Stimulated activated CD4-positive, alpha-beta T cell treated with anti-CD3 and anti-CD28 coated beads, Interleukin-2, amount 100 ng/mL, for 48 hours (primary cell): ENCODE measurements around the gene ANAPC16.
"Not testable (repeated sequence)": the region's sequence is repeated elsewhere in the genome, so short reads cannot be mapped to it uniquely, and the experiment has no call there.

Source experiments
- DNase-seq, 2 donors: peaks; one replicate each; pipeline ENCODE4 v3.0.0-alpha.2; 2020

ANAPC16 gene

GRCh38 chr10:72218325-72218724, 2.5 kb downstream of the ANAPC16 start:
- DNase-seq: no peak

DNA sequence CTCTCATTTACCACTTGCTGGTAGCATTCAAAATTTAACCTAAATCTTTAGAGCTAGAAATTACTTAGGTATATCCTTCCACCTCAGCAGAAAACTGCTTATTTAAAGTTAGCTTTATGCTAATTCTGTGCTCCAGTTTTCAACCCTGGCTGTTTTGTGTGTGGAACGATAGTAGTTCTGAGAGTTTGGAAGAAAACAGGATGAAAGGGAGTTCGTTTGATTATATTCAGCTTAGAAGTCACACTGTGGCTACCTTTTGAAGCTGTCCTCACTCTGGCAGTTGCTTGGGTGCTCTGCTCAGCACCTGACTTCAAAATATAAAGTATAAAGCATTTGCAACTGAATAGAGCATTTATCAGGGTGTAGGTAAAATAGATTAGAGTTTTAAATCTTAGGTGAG, 2.9 kb downstream of the ANAPC16 start:
- DNase-seq: no peak

- DNase-seq: no peak
Observed at GRCh38 chr10:72219235-72219814, 3.5 kb downstream of the ANAPC16 start.

GRCh38 chr10:72220637-72221036, 4.8 kb downstream of the ANAPC16 start:
- no peak for DNase-seq

GRCh38 chr10:72221278-72221677, 5.5 kb downstream of the ANAPC16 start:
- DNase-seq: no peak

DNA sequence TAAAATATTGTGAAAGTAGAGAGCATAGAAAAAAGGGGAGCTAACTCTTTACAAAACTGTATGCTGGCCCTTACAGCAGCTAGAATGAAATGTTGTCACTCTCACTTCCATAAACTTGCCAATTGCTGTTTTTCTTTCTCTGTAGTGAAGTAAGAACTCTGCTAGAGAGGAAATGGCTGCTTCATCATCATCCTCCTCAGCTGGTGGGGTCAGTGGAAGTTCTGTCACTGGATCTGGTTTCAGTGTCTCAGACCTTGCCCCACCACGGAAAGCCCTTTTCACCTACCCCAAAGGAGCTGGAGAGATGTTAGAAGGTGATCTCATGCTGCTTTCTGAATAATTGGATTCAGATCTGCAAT, 7.9 kb downstream of the ANAPC16 start:
- DNase-seq: no peak

GRCh38 chr10:72224191-72224590, 8.4 kb downstream of the ANAPC16 start:
- not testable (repeated sequence) for DNase-seq

- DNase-seq: no peak
Observed at GRCh38 chr10:72226418-72227027, 10.7 kb downstream of the ANAPC16 start.

DNA sequence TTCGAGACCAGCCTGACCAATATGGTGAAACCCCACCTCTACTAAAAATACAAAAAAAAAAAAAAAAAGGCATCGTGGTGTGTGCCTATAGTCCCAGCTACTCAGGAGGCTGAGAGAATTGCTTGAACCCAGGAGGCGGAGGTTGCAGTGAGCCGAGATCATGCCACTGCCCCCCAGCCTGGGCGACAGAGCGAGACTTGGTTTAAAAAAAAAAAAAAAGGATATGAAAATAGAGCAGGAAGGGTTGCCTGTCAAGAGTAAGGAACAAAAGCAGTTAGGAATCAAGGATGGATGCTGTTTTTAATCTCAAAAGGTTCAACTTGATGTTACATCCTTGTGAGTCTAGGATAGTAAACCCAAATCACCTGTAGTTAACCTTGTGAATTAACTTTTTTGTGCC, 12.0 kb downstream of the ANAPC16 start:
- DNase-seq: no peak

GRCh38 chr10:72228318-72228751, 12.5 kb downstream of the ANAPC16 start:
- DNase-seq: no peak

- no peak for DNase-seq
Observed at GRCh38 chr10:72229261-72230251, 13.7 kb downstream of the ANAPC16 start.

- DNase-seq: no peak
Observed at GRCh38 chr10:72233621-72234020, 17.8 kb downstream of the ANAPC16 start.

DNA sequence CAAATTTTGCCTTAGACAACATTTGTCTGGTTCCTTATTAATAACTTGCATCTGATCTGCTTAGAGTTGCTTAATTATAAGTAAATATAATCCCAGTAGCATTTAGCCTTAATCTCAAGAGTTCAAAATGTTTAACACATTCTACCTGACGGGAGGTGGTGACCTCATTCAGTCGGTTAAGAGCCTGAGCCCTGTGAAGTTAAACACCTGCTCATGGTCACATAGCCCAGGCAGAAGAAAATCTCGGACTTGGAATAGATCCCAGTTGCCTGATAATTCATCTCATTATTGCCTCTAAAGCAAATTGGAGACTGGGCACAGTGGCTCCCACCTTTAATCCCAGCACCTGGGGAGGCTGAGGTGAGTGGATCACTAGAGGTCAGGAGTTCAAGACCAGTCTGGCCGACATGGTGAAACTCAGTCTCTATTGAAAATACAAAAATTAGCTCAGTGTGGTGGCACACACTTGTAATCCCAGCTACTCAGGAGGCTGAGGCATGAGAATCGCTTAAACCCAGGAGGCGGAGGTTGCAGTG, 18.8 kb downstream of the ANAPC16 start:
- DNase-seq: no peak

GRCh38 chr10:72235544-72236279, 19.9 kb downstream of the ANAPC16 start:
- no peak for DNase-seq

- DNase-seq: no peak
Observed at GRCh38 chr10:72238392-72239175, 22.8 kb downstream of the ANAPC16 start.

DNA sequence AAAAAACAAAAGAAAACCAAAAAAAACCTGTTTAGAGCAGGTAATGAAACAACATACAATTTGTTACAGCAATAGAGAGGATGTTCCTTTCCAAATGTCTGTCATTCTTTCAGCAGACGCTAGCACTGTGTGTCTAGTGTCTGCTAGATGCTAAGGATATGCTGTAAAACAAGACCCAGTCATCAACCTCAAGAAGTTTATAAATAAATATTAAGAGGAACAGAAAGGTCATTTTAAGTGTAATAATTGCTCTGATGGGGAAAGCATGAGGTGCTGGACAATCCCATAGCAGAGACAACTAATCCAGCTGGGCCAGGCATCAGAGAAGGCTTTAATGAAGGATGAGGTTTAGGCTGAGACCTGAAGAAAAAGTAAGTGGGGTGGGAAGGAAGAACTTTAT, 23.6 kb downstream of the ANAPC16 start:
- no peak for DNase-seq

DNA sequence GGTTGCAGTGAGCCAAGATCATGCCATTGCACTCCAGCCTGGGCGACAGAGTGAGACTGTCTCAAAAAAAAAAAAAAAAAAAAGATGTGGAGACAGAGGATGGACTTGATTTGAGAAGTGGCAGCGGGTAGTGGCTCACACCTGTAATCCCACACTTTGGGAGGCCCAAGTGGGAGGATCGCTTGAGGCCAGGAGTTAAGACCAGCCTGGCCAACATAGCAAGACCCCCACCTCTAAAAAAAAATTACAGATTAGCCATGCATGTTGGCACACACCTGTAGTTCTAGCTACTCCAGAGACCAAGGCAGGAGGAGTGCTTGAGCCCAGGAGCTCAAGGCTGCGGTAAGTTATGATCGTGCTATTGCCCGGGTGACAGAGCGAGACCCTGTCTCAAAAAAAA, 24.6 kb downstream of the ANAPC16 start:
- DNase-seq: no peak

- DNase-seq: no peak
Observed at GRCh38 chr10:72241691-72242252, 26.0 kb downstream of the ANAPC16 start.

DNA sequence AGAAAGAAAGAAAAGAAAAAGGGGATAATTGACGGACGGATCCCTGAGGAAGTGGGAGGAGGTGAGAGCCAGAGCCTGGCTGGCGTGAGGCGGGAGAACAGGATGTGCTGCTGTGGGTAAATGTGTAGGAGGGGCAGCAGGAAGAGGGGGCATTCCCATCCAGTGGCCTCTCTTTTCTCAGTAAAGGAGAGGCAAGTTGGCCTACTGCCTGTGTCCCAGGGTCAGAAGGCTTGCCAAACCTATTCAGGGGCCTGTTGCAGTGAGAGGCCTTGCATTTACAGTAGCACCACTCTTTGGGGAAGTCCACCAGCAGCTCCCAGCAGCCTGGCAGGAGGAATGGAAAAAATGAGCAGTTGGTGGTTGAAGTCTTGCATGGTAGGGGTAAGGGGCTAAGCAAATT, 26.9 kb downstream of the ANAPC16 start:
- no peak for DNase-seq

- no peak for DNase-seq
Observed at GRCh38 chr10:72243822-72244437, 28.1 kb downstream of the ANAPC16 start.

- no peak for DNase-seq
Observed at GRCh38 chr10:72244573-72245038, 28.8 kb downstream of the ANAPC16 start.
